Measurements from ENCODE around the gene FBXL7. TPM values are rescaled to one million over a fixed set of nuclear protein-coding genes. Genes with fewer than 3 reads are reported as not detected.

FBXL7 gene
- total and polyA plus RNA-seq, 4 experiments from 2014 or later, result not detected

- Histone ChIP-seq H3K27me3 (ENCODE audit: insufficient read depth, low read length) (no peaks in the 10 kb centered on the region), H3K27ac (ENCODE audit: low read depth, low read length) (no peak overlapping the region), H3K36me3 (ENCODE audit: insufficient read depth, low read length) (no peaks in the 10 kb centered on the region), H3K4me3 (ENCODE audit: low read length in 2 of 2) (no peak overlapping the region), H3K9me3 (ENCODE audit: control insufficient read depth in 1 of 2, low read length in 2 of 2) (no peaks in the 10 kb centered on the region), H3K4me1 (ENCODE audit: insufficient read depth, low read length) (no peaks in the 10 kb centered on the region)
- ChIA-PET POLR2A (ENCODE audit: partially characterized antibody) (no interaction called here), CTCF (ENCODE audit: partially characterized antibody) (no interaction called here)
- no peaks in the 10 kb centered on the region for H3K4me1 Mint-ChIP-seq
- H3K9me3 Mint-ChIP-seq, result peaks cover 0 to 21% (median 7%) of the 10 kb centered on the region in 8 donors
- H3K4me3 Mint-ChIP-seq, result no peak overlapping the region
- H3K27me3 Mint-ChIP-seq, result no peaks in the 10 kb centered on the region
- no peak overlapping the region for H3K27ac Mint-ChIP-seq
- DNase-seq, result no peak
- no peaks in the 10 kb centered on the region for H3K36me3 Mint-ChIP-seq
- intact Hi-C loops (cut with micrococcal nuclease), result no loop called here
Observed at GRCh38 chr5:15844253-15844652, 344.3 kb downstream of the FBXL7 start.

DNA sequence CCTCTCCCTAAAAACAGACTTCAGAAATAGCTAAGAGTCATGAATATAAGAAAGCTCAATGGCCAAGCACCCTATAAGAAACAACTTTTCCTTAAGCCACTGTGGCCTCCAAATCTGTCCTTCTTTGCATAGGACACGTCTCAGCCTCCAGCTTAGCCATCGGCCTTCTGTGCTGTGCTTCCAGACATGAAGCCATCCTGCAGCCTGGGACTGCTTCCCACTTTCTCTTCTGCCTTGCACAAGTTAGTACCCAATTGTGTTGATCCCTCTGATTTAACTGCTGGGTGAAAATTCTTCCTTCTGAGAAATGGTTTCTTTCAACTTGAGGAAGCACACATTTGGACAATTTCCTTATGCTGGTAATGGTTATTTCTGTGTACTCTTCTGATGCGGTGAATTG, 344.9 kb downstream of the FBXL7 start:
- Histone ChIP-seq H3K9me3 (ENCODE audit: control insufficient read depth in 1 of 2, low read length in 2 of 2) (no peaks in the 10 kb centered on the region), H3K4me1 (ENCODE audit: insufficient read depth, low read length) (no peaks in the 10 kb centered on the region), H3K36me3 (ENCODE audit: insufficient read depth, low read length) (no peaks in the 10 kb centered on the region), H3K27ac (ENCODE audit: low read depth, low read length) (no peak overlapping the region), H3K27me3 (ENCODE audit: insufficient read depth, low read length) (no peaks in the 10 kb centered on the region), H3K4me3 (ENCODE audit: low read length in 2 of 2) (no peak overlapping the region)
- Mint-ChIP-seq H3K9me3 (peaks cover 0 to 18% (median 9%) of the 10 kb centered on the region in 8 donors), H3K4me1 (no peaks in the 10 kb centered on the region), H3K27ac (no peak overlapping the region), H3K4me3 (no peak overlapping the region), H3K27me3 (no peaks in the 10 kb centered on the region), H3K36me3 (no peaks in the 10 kb centered on the region)
- intact Hi-C loops (cut with micrococcal nuclease), result no loop called here
- DNase-seq, result no peak
- POLR2A ChIA-PET (ENCODE audit: partially characterized antibody), result no interaction called here
- CTCF ChIA-PET (ENCODE audit: partially characterized antibody), result no interaction called here

- Histone ChIP-seq H3K9me3 (ENCODE audit: control insufficient read depth in 1 of 2, low read length in 2 of 2) (no peaks in the 10 kb centered on the region), H3K4me1 (ENCODE audit: insufficient read depth, low read length) (no peaks in the 10 kb centered on the region), H3K4me3 (ENCODE audit: low read length in 2 of 2) (no peak overlapping the region), H3K36me3 (ENCODE audit: insufficient read depth, low read length) (no peaks in the 10 kb centered on the region), H3K27me3 (ENCODE audit: insufficient read depth, low read length) (no peaks in the 10 kb centered on the region), H3K27ac (ENCODE audit: low read depth, low read length) (no peak overlapping the region)
- H3K9me3 Mint-ChIP-seq, result peaks cover 0 to 10% (median 6%) of the 10 kb centered on the region in 8 donors
- H3K27me3 Mint-ChIP-seq, result no peaks in the 10 kb centered on the region
- no peak for DNase-seq
- POLR2A ChIA-PET (ENCODE audit: partially characterized antibody), result no interaction called here
- CTCF ChIA-PET (ENCODE audit: partially characterized antibody), result no interaction called here
- H3K27ac Mint-ChIP-seq, result no peak overlapping the region
- H3K36me3 Mint-ChIP-seq, result no peaks in the 10 kb centered on the region
- H3K4me3 Mint-ChIP-seq, result no peak overlapping the region
- H3K4me1 Mint-ChIP-seq, result no peaks in the 10 kb centered on the region
- intact Hi-C loops (cut with micrococcal nuclease), result no loop called here
Observed at GRCh38 chr5:15850536-15850935, 350.6 kb downstream of the FBXL7 start.

DNA sequence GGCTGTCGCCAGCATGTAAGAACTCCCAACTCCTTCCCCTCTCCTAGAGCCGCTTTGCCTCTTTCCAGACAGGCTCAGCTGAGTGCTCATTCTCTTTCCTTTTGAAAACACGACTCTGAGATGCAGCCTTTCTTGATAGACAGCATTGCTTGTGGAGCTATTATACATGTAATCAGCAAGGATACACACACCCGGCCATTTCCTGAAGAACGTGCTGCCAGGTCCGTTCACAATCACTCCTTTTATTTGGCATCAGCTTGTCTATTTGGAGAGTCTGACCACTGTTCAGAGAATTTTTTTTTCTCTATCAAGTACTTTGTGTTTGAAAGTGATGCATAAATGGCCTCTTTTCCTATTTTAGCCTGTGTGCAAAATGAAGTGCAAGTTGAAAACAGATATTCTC, 351.0 kb downstream of the FBXL7 start:
- intact Hi-C loops (cut with micrococcal nuclease), result no loop called here
- H3K27ac ChIP-seq (ENCODE audit: low read depth, low read length), result no peak overlapping the region
- H3K4me3 Mint-ChIP-seq, result no peak overlapping the region
- H3K4me1 ChIP-seq (ENCODE audit: insufficient read depth, low read length), result no peaks in the 10 kb centered on the region
- ChIA-PET CTCF (ENCODE audit: partially characterized antibody) (no interaction called here), POLR2A (ENCODE audit: partially characterized antibody) (no interaction called here)
- H3K27ac Mint-ChIP-seq, result no peak overlapping the region
- no peaks in the 10 kb centered on the region for H3K4me1 Mint-ChIP-seq
- H3K27me3 Mint-ChIP-seq, result no peaks in the 10 kb centered on the region
- H3K27me3 ChIP-seq (ENCODE audit: insufficient read depth, low read length), result no peaks in the 10 kb centered on the region
- H3K36me3 Mint-ChIP-seq, result no peaks in the 10 kb centered on the region
- H3K9me3 ChIP-seq (ENCODE audit: control insufficient read depth in 1 of 2, low read length in 2 of 2), result no peaks in the 10 kb centered on the region
- no peaks in the 10 kb centered on the region for H3K36me3 ChIP-seq (ENCODE audit: insufficient read depth, low read length)
- H3K9me3 Mint-ChIP-seq, result peaks cover 0 to 10% (median 6%) of the 10 kb centered on the region in 8 donors
- no peak for DNase-seq
- H3K4me3 ChIP-seq (ENCODE audit: low read length in 2 of 2), result no peak overlapping the region

DNA sequence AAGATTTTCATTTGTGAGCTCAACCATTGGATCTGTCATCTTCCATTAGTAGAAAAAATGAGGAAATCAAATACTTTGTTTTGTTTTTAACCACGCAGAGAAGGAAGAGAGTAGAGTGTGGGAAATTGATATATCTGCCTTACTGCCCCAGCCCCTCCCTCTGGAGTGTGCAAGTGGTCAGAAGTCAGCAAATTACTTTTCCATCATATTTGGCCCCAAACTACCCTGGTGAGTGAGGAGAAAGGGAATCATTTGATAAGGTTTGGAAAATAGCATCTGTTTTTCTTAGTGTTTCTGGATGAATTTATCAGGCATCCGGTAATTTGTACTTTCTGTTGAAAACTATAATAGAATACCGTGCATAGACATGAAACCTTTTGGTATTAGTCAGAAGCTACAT, 352.2 kb downstream of the FBXL7 start:
- Histone ChIP-seq H3K9me3 (ENCODE audit: control insufficient read depth in 1 of 2, low read length in 2 of 2) (no peaks in the 10 kb centered on the region), H3K4me3 (ENCODE audit: low read length in 2 of 2) (no peak overlapping the region), H3K27ac (ENCODE audit: low read depth, low read length) (no peak overlapping the region), H3K4me1 (ENCODE audit: insufficient read depth, low read length) (no peaks in the 10 kb centered on the region), H3K27me3 (ENCODE audit: insufficient read depth, low read length) (no peaks in the 10 kb centered on the region), H3K36me3 (ENCODE audit: insufficient read depth, low read length) (no peaks in the 10 kb centered on the region)
- H3K36me3 Mint-ChIP-seq, result no peaks in the 10 kb centered on the region
- H3K9me3 Mint-ChIP-seq, result peaks cover 0 to 10% (median 5%) of the 10 kb centered on the region in 8 donors
- no peak overlapping the region for H3K27ac Mint-ChIP-seq
- H3K4me1 Mint-ChIP-seq, result no peaks in the 10 kb centered on the region
- CTCF ChIA-PET (ENCODE audit: partially characterized antibody), result no interaction called here
- POLR2A ChIA-PET (ENCODE audit: partially characterized antibody), result no interaction called here
- no peak overlapping the region for H3K4me3 Mint-ChIP-seq
- intact Hi-C loops (cut with micrococcal nuclease), result no loop called here
- DNase-seq, result no peak
- H3K27me3 Mint-ChIP-seq, result no peaks in the 10 kb centered on the region

DNA sequence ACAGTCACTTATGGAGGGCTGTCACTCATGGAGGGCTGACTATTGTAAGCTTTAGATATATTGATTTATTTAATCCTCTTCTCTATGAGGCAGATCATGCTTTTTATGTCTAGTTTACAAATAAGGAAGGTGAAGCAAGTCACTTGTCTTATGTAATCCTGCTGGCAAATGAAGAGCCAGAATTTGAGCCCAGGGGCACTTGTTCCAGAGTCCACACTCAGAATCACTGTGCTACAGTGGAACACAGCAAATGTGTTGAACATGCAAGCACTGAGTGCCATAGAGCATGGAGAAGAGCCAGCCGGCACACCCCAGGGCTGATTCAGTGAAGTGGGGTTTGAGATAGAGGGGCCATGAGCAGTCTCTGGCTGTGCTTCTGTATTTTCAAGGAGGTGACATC, 353.0 kb downstream of the FBXL7 start:
- H3K9me3 Mint-ChIP-seq, result peaks cover 0 to 10% (median 4%) of the 10 kb centered on the region in 8 donors
- no peaks in the 10 kb centered on the region for H3K27me3 Mint-ChIP-seq
- no peak for DNase-seq
- Histone ChIP-seq H3K27me3 (ENCODE audit: insufficient read depth, low read length) (no peaks in the 10 kb centered on the region), H3K4me3 (ENCODE audit: low read length in 2 of 2) (no peak overlapping the region), H3K9me3 (ENCODE audit: control insufficient read depth in 1 of 2, low read length in 2 of 2) (no peaks in the 10 kb centered on the region), H3K4me1 (ENCODE audit: insufficient read depth, low read length) (no peaks in the 10 kb centered on the region), H3K27ac (ENCODE audit: low read depth, low read length) (no peak overlapping the region), H3K36me3 (ENCODE audit: insufficient read depth, low read length) (no peaks in the 10 kb centered on the region)
- intact Hi-C loops (cut with micrococcal nuclease), result no loop called here
- no peak overlapping the region for H3K27ac Mint-ChIP-seq
- POLR2A ChIA-PET (ENCODE audit: partially characterized antibody), result no interaction called here
- no peaks in the 10 kb centered on the region for H3K36me3 Mint-ChIP-seq
- H3K4me1 Mint-ChIP-seq, result no peaks in the 10 kb centered on the region
- H3K4me3 Mint-ChIP-seq, result no peak overlapping the region
- CTCF ChIA-PET (ENCODE audit: partially characterized antibody), result no interaction called here

- no peaks in the 10 kb centered on the region for H3K4me1 Mint-ChIP-seq
Observed at GRCh38 chr5:15858326-15858725, 358.3 kb downstream of the FBXL7 start.

GRCh38 chr5:15864536-15865215, 364.7 kb downstream of the FBXL7 start:
- Mint-ChIP-seq H3K9me3 (peaks cover 2 to 30% (median 10%) of the 10 kb centered on the region in 8 donors), H3K4me3 (no peak overlapping the region), H3K4me1 (no peaks in the 10 kb centered on the region), H3K36me3 (no peaks in the 10 kb centered on the region), H3K27ac (no peak overlapping the region), H3K27me3 (no peaks in the 10 kb centered on the region)
- Histone ChIP-seq H3K4me3 (ENCODE audit: low read length in 2 of 2) (no peak overlapping the region), H3K4me1 (ENCODE audit: insufficient read depth, low read length) (no peaks in the 10 kb centered on the region), H3K9me3 (ENCODE audit: control insufficient read depth in 1 of 2, low read length in 2 of 2) (no peaks in the 10 kb centered on the region), H3K27ac (ENCODE audit: low read depth, low read length) (no peak overlapping the region), H3K36me3 (ENCODE audit: insufficient read depth, low read length) (no peaks in the 10 kb centered on the region), H3K27me3 (ENCODE audit: insufficient read depth, low read length) (no peaks in the 10 kb centered on the region)
- CTCF ChIA-PET (ENCODE audit: partially characterized antibody), result no interaction called here
- POLR2A ChIA-PET (ENCODE audit: partially characterized antibody), result no interaction called here
- no peak for DNase-seq
- intact Hi-C loops (cut with micrococcal nuclease), result no loop called here

More at GRCh38 chr5:15858326-15858725, 358.3 kb downstream of the FBXL7 start:
- ChIA-PET CTCF (ENCODE audit: partially characterized antibody) (no interaction called here), POLR2A (ENCODE audit: partially characterized antibody) (no interaction called here)
- H3K27ac ChIP-seq (ENCODE audit: low read depth, low read length), result no peak overlapping the region
- no peaks in the 10 kb centered on the region for H3K4me1 ChIP-seq (ENCODE audit: insufficient read depth, low read length)
- Mint-ChIP-seq H3K27me3 (no peaks in the 10 kb centered on the region), H3K4me3 (no peak overlapping the region), H3K9me3 (peaks cover 0 to 15% (median 5%) of the 10 kb centered on the region in 8 donors), H3K27ac (no peak overlapping the region), H3K36me3 (no peaks in the 10 kb centered on the region)
- H3K36me3 ChIP-seq (ENCODE audit: insufficient read depth, low read length), result no peaks in the 10 kb centered on the region
- no peak overlapping the region for H3K4me3 ChIP-seq (ENCODE audit: low read length in 2 of 2)
- no peak for DNase-seq
- no peaks in the 10 kb centered on the region for H3K9me3 ChIP-seq (ENCODE audit: control insufficient read depth in 1 of 2, low read length in 2 of 2)
- H3K27me3 ChIP-seq (ENCODE audit: insufficient read depth, low read length), result no peaks in the 10 kb centered on the region
- intact Hi-C loops (cut with micrococcal nuclease), result no loop called here
